NCI-H2081 (cell line): ENCODE data around the gene SMNDC1.
A peak's percentile ranks its signal among the peaks of the same experiment; 100 is the strongest.
"Not testable (repeated sequence)": the region's sequence is repeated elsewhere in the genome, so short reads cannot be mapped to it uniquely, and the experiment has no call there.

Source experiments
- DNase-seq, 2 experiments: peaks; one replicate each; lab custom pipeline; 2025; lab: John Stamatoyannopoulos, UW

Gene SMNDC1

GRCh38 chr10:110304780-110305421 is at the start of gene SMNDC1:
Gene SMNDC1 (minus strand): TSS chr10:110304920. CDS start chr10:110303587, 1,333 bp downstream.
- peak; percentile 92 to 96 for DNase-seq

GRCh38 chr10:110354322-110354766 is 49.6 kb upstream of the SMNDC1 start:
- peak; percentile 13 to 38 for DNase-seq

- DNase-seq: no peak
Measured at GRCh38 chr10:110353244-110354119, 48.8 kb upstream of the SMNDC1 start.

GRCh38 chr10:110352930-110353243 is 48.2 kb upstream of the SMNDC1 start:
- DNase-seq: no peak

GRCh38 chr10:110350812-110351211 is 46.1 kb upstream of the SMNDC1 start:
- DNase-seq: no peak

GRCh38 chr10:110349831-110350230 is 45.1 kb upstream of the SMNDC1 start:
- DNase-seq: no peak

GRCh38 chr10:110349386-110349785 is 44.7 kb upstream of the SMNDC1 start:
- no peak for DNase-seq

GRCh38 chr10:110348336-110348735 is 43.6 kb upstream of the SMNDC1 start:
- no peak for DNase-seq

GRCh38 chr10:110346914-110347313 is 42.2 kb upstream of the SMNDC1 start:
- DNase-seq: no peak

GRCh38 chr10:110345286-110345685 is 40.6 kb upstream of the SMNDC1 start:
- no peak for DNase-seq

GRCh38 chr10:110344622-110345021 is 39.9 kb upstream of the SMNDC1 start:
- DNase-seq: no peak

GRCh38 chr10:110343947-110344346 is 39.2 kb upstream of the SMNDC1 start:
- DNase-seq: no peak

GRCh38 chr10:110340816-110341215 is 36.1 kb upstream of the SMNDC1 start:
- DNase-seq: no peak

- no peak for DNase-seq
Measured at GRCh38 chr10:110340122-110340521, 35.4 kb upstream of the SMNDC1 start.

- no peak for DNase-seq
Measured at GRCh38 chr10:110337906-110338305, 33.2 kb upstream of the SMNDC1 start.

- no peak for DNase-seq
Measured at GRCh38 chr10:110337401-110337800, 32.7 kb upstream of the SMNDC1 start.

GRCh38 chr10:110336111-110336721 is 31.5 kb upstream of the SMNDC1 start:
- no peak for DNase-seq

GRCh38 chr10:110335314-110336064 is 30.8 kb upstream of the SMNDC1 start:
- DNase-seq: no peak

GRCh38 chr10:110334061-110334656 is 29.4 kb upstream of the SMNDC1 start:
- DNase-seq: no peak

GRCh38 chr10:110331226-110331795 is 26.6 kb upstream of the SMNDC1 start:
- not testable (repeated sequence) for DNase-seq

GRCh38 chr10:110330675-110331074 is 26.0 kb upstream of the SMNDC1 start:
- no peak for DNase-seq
